Stomach (tissue), 9 donors: ENCODE data around the gene FYCO1. TPM values are rescaled to one million over a fixed set of nuclear protein-coding genes. Genes with fewer than 3 reads are reported as not detected.

Experiments used
- DNase-seq, 2 donors: peaks; one replicate each; pipeline versions ENCODE4 v3.0.0 to v3.0.0-alpha.2; 2013 to 2019
- H3K27ac ChIP-seq, 5 donors: fragments of 200-600 bp in 4 of 5; sonication (generic) in 4 of 5; one replicate each; pipeline ENCODE4 v1.5.1; 2013 to 2019; ENCODE audit warnings: mild to moderate bottlenecking in 1 of 5, moderate library complexity in 1 of 5
- H3K27me3 ChIP-seq, 3 donors: fragments of 200-600 bp; sonication (generic); one replicate each; pipeline ENCODE4 v1.5.1; 2017 to 2019; ENCODE audit warnings: mixed run types in 1 of 3
- H3K36me3 ChIP-seq, 4 donors: fragments of 200-600 bp; sonication (generic); 1 replicate in 3 of 4; 2 replicates in 1 of 4; pipeline ENCODE4 v1.5.1; 2016 to 2019
- H3K4me1 ChIP-seq, 4 donors: fragments of 200-600 bp; sonication (generic); one replicate each; pipeline ENCODE4 v1.5.1; 2016 to 2019
- H3K4me3 ChIP-seq, 4 donors: fragments of 200-600 bp; sonication (generic) in 3 of 4; one replicate each; pipeline ENCODE4 v1.5.1; 2016 to 2019; ENCODE audit warnings: mild to moderate bottlenecking in 1 of 4
- H3K9me3 ChIP-seq, 4 donors: fragments of 200-600 bp; sonication (generic); one replicate each; pipeline ENCODE4 v1.5.1; 2016 to 2019
- EP300 ChIP-seq: sonication (generic); formaldehyde crosslinking; IDR thresholded peaks from one replicate; pipeline ENCODE4 v1.6.1; 2017; ENCODE audit warnings: antibody characterized with exemption
- POLR2A ChIP-seq, 4 donors: fragments of 450-650 bp; IDR thresholded peaks; one replicate each; pipeline ENCODE4 v1.6.1; 2016; ENCODE audit warnings: antibody characterized with exemption in 4 of 4, control low read depth in 2 of 4, mild to moderate bottlenecking in 1 of 4, moderate library complexity in 1 of 4
- POLR2AphosphoS5 ChIP-seq, 3 donors: sonication (generic); formaldehyde crosslinking; IDR thresholded peaks; one replicate each; pipeline ENCODE4 v1.6.1; 2016; ENCODE audit warnings: antibody characterized with exemption in 3 of 3
- WGBS, 5 donors: extraction: QIAGEN DNeasy Blood & Tissue Kit in 3 of 5; methylation state at CpG; one replicate each; pipeline versions ENCODE4 v1.1.5 to v1.1.7; 2013 to 2018; 5-methylcytosine and 5-hydroxymethylcytosine counted together
- intact Hi-C: fragments of 100-400 bp; cut with DNase I; formaldehyde crosslinking; loops from one replicate; pipeline ENCODE4 v1.15.1; 2023; ENCODE audit warnings: low total_unique reads
- polyA plus RNA-seq, 3 donors: library from polyadenylated mRNA; stranded (reverse); fragments of 200-250 nt; gene quantifications; one replicate each; pipeline ENCODE4 v1.2.3, GENCODE V29; 2013
- total RNA-seq, 5 donors: library from RNA; depleted of rRNA; stranded (reverse); fragments of >200 nt; gene quantifications; one replicate each; pipeline versions ENCODE4 v1.1.0 to v1.2.3, GENCODE V29; 2014 to 2016
- TF ChIP-seq, protein P1 (sequence below), 7 experiments: fragments of 450-650 bp in 4 of 7; fragments of 200-600 bp in 3 of 7; sonication (generic) in 3 of 7; IDR thresholded peaks; one replicate each; pipeline ENCODE4 v1.5.1; 2016 to 2019; ENCODE audit warnings: antibody characterized with exemption in 7 of 7, control low read depth in 2 of 7, mild to moderate bottlenecking in 1 of 7
- donor health status: healthy with polysubstance abuse.
- donor health status: Bipolar disorder and iron deficiency.
- donor health status: healthy.

FYCO1 gene
- total and polyA plus RNA-seq, 8 donors = 10.7 to 97.4 (median 25.3) TPM

DNA sequence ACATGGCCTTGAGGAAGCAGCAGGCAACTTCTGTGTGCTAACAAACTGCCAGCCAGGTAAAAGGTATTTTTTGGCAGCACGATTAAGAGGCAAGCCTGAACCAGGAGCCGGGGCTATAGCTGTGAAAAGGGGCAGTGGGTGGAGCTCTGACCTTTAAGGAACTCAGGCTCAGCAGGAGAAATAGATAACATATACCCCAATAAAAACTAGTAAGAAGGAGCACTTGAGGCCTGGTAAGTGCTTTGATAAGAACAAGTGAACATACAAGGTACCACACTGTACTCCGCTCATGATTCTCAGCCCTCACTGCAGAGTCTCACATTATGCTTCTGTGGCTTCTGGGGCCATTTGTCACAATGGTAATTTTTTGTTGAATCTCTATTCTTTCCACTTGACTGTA lies 5.4 kb downstream of the FYCO1 start:
- TF ChIP-seq POLR2A (IDR thresholded peaks at IDR 0.05) = no peak
- Histone ChIP-seq H3K4me1 (peaks cover 90 to 98% (median 95%) of the 10 kb centered on the region in 4 donors), H3K9me3 (no peaks in the 10 kb centered on the region)

DNA sequence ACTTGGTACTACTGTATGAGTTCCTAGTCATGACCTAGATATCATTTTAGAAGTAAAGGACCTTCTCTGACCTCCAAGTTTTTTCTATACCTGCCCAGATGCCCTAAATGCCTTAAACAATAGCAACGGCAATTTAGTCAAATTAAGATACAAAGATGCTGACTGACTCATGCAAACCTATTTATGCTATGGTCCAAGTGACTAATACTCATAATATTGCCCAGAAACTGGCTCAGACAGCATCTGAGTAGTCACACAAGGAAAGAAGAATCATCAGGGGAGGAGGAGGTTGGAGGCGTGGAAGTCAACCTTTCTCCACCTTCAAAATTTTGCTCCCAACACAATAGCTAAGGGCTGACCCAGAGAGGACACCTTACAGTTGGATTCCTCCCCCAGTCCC lies 6.8 kb downstream of the FYCO1 start:
- no peak for DNase-seq
- no peak for TF ChIP-seq EP300
- peak in 1 of 3 donors; percentile 32 for TF ChIP-seq POLR2AphosphoS5 (IDR thresholded peaks at IDR 0.05)
- 52 to 65% (median 64%) methylated on average over 2 of the region's 2 CpGs for WGBS, 5 donors
- peaks cover 4 to 10% (median 9%) of the 10 kb centered on the region in 4 donors for H3K36me3 ChIP-seq
- peaks cover 95 to 100% (median 99%) of the 10 kb centered on the region in 4 donors for H3K4me1 ChIP-seq
- H3K4me3 ChIP-seq = no peak overlapping the region
- H3K27ac ChIP-seq = peak overlapping the region; percentile 66 to 97 (median 91)
- intact Hi-C loops = no loop called here
- no peaks in the 10 kb centered on the region for H3K27me3 ChIP-seq
- H3K9me3 ChIP-seq = no peaks in the 10 kb centered on the region

More for the DNA sequence above, 5.4 kb downstream of the FYCO1 start:
- Histone ChIP-seq H3K27ac (peak overlapping the region; percentile 66 to 97 (median 91)), H3K27me3 (no peaks in the 10 kb centered on the region), H3K4me3 (no peak overlapping the region), H3K36me3 (no peaks in the 10 kb centered on the region)
- no peak for DNase-seq
- intact Hi-C loops = no loop called here
- 18 to 76% (median 42%) methylated on average over 3 of the region's 3 CpGs for WGBS, 5 donors

DNA sequence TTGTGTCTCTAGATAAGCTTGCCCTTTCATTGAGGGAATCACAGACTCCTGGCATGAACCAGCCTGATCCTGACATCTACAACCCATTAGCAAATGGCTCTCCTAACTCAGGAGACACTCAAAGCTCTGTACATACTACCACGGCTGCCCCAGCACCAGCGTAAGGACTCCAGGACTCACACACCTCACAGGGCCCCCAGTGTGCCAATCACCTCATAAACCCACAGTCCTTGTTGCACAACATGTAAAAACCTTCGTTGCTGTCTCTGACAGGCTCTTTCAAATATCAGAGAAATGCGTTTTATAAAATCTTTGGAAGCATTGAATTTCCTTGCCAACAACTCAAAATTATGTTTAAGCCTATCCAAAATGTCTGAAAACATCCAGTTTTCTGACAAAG lies 7.3 kb downstream of the FYCO1 start:
- Histone ChIP-seq H3K9me3 (no peaks in the 10 kb centered on the region), H3K4me1 (peaks cover 95 to 100% (median 99%) of the 10 kb centered on the region in 4 donors), H3K27me3 (no peaks in the 10 kb centered on the region), H3K36me3 (peaks cover 8 to 15% (median 13%) of the 10 kb centered on the region in 4 donors), H3K4me3 (no peak overlapping the region), H3K27ac (peak overlapping the region; percentile 67 to 97 (median 91))
- TF ChIP-seq POLR2AphosphoS5 (IDR thresholded peaks at IDR 0.05) (no peak), EP300 (no peak), POLR2A (IDR thresholded peaks at IDR 0.05) (no peak)
- TF ChIP-seq, protein P1, sequence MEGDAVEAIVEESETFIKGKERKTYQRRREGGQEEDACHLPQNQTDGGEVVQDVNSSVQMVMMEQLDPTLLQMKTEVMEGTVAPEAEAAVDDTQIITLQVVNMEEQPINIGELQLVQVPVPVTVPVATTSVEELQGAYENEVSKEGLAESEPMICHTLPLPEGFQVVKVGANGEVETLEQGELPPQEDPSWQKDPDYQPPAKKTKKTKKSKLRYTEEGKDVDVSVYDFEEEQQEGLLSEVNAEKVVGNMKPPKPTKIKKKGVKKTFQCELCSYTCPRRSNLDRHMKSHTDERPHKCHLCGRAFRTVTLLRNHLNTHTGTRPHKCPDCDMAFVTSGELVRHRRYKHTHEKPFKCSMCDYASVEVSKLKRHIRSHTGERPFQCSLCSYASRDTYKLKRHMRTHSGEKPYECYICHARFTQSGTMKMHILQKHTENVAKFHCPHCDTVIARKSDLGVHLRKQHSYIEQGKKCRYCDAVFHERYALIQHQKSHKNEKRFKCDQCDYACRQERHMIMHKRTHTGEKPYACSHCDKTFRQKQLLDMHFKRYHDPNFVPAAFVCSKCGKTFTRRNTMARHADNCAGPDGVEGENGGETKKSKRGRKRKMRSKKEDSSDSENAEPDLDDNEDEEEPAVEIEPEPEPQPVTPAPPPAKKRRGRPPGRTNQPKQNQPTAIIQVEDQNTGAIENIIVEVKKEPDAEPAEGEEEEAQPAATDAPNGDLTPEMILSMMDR (IDR thresholded peaks at IDR 0.05) = no peak
- WGBS, 5 donors = 53 to 70% (median 59%) methylated on average over 4 of the region's 4 CpGs
- intact Hi-C loops = no loop called here
- no peak for DNase-seq

DNA sequence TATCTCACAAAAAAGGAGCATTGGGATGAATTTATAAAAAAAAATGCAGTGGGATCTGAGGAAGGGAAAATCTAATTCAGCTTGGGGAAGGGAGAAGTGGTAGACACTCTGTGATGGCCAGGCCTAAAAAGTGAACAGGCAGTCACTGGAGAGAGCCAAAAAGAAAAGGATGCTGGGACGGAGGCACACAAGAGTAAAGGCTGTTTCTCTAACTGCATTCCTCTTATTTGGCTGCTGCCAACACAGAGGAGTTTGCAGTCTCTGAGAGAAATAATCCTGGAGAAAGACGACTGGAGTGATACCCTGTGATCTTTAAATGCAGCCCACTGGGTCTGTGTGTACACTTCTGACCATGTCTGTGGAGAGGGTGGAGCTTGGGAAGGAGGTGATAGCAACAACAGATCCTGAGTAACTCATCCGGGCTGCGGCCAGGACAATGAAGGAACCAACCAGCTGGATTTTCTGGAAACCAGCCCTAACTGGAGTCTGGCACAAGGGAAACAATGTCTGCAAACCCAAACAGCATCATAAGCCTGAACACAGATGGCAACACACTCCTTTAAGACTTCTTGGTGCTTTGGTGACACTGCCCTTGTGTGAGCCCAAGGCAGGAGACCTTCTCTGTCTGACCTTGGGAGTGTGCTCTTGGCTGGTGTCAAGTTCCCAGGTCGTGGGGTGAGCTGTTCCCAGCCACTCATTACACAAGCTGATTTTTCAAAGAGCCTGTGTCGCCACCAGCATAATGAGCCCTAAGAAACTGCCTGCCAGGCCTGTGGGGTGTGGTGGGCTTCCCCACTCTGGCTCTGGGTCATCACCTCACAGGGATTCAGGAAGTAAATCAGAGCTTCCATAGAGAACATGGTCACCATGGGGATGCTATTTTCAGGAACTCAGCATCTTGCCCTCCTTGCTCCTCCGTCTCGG lies 8.0 kb downstream of the FYCO1 start:
- Histone ChIP-seq H3K36me3 (peaks cover 16 to 22% (median 20%) of the 10 kb centered on the region in 4 donors), H3K27me3 (no peaks in the 10 kb centered on the region), H3K9me3 (no peaks in the 10 kb centered on the region), H3K4me3 (no peak overlapping the region), H3K27ac (peak overlapping the region; percentile 67 to 97 (median 91)), H3K4me1 (peaks cover 94 to 100% (median 98%) of the 10 kb centered on the region in 4 donors)
- peak in 1 of 3 donors; percentile 21 for TF ChIP-seq POLR2AphosphoS5 (IDR thresholded peaks at IDR 0.05)
- TF ChIP-seq, protein P1 (IDR thresholded peaks at IDR 0.05) = no peak
- intact Hi-C loops = no loop called here
- WGBS, 5 donors = 15 to 34% (median 19%) methylated on average over 8 of the region's 8 CpGs
- DNase-seq = peak in 1 of 2 donors; percentile 69

DNA sequence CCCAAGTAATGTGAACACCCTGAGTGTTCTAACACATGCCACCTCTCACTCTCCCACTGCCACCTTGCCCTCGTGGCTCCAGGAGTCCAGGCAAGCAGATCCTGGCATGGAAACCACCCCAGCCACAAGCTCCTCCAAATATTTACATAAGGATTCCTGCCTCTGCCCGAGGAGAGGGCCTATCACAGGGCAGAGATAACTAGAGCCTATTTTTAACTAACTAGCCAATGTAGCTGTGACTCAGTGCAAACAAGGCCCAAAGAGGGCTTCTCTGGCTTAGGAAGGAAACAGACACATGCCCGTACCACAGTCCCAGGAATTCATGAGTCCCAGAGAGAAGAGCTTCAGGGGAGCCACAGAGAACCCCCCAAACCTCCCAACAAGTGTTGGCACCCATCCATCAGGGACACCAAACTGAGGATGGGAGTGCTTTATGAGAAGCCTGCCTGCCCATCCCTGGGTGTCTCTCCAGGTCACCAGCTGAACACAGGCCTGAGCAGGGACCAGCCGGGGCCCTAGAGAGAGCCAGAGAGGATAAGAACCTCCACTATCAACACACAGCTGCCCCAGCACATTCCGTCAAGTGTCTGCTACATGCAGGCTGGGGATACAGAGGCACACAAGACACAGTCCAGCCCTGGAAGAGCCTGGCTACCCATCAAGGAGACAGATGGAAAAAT lies 9.2 kb downstream of the FYCO1 start:
- Histone ChIP-seq H3K9me3 (no peaks in the 10 kb centered on the region), H3K27ac (peak overlapping the region; percentile 87 to 97 (median 91)), H3K4me1 (peaks cover 87 to 100% (median 94%) of the 10 kb centered on the region in 4 donors), H3K36me3 (peaks cover 20 to 34% (median 32%) of the 10 kb centered on the region in 4 donors), H3K27me3 (no peaks in the 10 kb centered on the region), H3K4me3 (no peak overlapping the region)
- WGBS, 5 donors = 26 to 39% (median 34%) methylated on average over 5 of the region's 5 CpGs
- TF ChIP-seq EP300 = no peak
- peak; percentile 58 to 80 (median 70) for TF ChIP-seq POLR2AphosphoS5 (IDR thresholded peaks at IDR 0.05)
- no peak for TF ChIP-seq POLR2A (IDR thresholded peaks at IDR 0.05)
- TF ChIP-seq, protein P1 (IDR thresholded peaks at IDR 0.05) = no peak
- intact Hi-C loops = no loop called here
- peak; percentile 71 to 86 for DNase-seq
